Ammon's horn (tissue), 1 donor: ENCODE data around the gene CD180.
A peak's percentile ranks its signal among the peaks of the same experiment; 100 is the strongest.
"Not testable (repeated sequence)": the region's sequence is repeated elsewhere in the genome, so short reads cannot be mapped to it uniquely, and the experiment has no call there.

Experiments
- DNase-seq: peaks from one replicate; pipeline ENCODE4 v3.0.0-alpha.2; 2016; ENCODE audit warnings: low spot score

CD180 gene

DNA sequence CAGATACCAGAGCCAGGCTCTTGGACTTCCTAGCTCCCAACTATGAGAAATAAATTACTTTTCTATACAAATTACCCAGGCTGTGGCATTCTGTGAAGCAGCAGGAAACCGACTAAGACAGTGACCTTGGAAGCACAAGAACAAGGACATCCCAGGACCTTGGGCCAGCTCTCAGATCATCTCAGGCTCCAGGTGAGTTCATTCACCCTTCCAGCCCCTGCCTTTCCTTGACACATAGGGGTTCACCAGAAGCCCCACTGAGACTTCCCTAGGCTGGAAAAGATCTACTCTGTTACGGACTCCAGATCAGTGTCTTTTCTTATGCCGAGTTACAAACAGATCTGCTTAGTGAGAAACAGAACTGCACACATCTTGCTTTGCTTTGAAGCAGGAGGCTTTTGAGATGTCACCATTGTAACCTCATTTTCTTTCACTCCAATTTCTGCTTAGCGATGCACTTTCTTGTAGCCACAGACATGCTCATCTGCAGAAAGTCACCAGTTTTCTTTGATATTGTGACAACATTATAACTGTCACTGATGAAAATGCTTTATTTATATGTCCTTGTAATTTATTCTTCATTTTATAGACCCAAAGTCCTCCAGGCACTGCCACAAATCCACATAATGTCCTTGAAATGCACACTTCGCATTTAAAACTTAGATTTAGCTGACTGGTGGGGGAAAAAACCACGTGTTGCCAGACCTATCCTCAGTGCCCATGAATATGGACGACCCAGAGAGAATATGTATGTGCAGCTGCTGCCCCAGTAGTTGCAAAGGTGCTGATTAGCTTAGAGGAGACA lies 8.1 kb downstream of the CD180 start:
- no peak for DNase-seq

DNA sequence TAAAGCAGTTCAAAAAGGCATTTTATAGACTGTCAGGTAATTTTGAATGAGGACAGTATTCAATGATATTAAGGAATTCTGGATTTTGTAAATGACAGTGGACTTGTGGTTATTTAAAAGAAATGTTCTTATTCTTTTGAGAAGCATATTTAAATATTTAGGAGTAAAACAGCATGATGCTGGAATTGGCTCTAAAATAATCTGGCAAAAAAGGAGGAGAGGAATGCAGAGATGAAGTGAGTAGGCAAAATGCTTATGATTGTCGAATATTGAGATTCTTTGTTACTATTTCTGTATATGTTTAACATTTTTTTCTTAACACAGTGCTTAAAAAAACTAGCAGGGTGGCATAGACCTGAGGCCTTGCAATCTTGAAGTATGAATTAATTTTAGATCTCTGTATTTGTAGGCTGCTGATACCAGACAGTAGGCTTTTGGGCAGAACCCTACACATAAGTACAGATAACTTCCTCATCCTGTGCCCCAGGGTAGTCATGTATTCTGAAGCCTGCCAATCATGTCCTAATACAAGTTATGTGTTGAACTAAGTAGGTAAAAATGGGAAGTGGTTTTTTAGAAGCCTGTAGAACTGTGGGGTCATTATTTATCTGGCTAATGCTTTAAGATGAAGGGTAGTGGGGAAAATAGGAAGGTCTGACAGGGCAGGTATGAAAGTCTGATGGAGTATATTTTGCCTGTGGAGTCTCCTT lies 9.4 kb downstream of the CD180 start:
- no peak for DNase-seq

DNA sequence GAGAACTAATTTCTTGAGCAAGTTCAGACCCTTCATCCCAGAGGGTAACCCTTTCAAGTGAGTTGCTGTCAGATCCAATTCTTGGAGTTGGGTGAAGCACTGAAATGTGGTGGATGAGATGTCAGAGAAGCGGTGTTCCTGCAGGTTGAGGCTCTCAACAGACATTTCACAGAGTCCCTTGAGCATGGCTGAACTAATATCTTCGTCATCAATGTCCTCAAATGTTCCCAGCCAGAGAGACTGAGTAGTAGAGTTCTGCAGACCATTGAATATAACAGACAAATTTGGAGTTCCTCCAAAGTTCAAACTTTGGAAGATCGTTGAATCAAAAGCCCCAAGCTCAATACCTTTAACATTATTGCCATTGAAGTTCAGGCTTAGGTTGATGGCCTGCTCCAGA lies 12.7 kb downstream of the CD180 start:
- no peak for DNase-seq

DNA sequence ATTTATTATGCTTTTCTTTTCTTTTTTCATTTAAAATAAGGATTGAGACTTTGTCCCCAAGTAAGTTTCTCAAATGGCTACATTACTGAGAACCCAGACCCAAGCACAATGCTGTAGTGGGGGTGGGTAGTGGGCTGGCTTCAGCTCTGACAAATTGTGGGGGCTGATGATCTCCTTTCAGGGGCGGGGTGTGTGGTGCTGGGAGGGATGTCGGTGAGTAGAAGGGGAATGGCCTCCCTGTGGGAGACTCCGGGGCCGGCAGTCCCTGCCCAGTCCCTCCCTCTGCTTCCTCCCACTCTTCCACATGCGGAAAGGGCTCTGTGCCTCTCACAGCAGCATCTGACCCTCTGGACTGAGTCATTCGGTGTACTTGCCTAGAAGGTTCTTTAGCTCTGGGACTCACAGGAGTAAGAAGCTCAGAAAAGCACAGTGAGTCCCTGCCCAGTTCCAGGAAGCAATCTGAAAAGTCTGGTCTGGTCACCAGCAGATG lies 14.3 kb downstream of the CD180 start:
- DNase-seq = peak; percentile 52

DNA sequence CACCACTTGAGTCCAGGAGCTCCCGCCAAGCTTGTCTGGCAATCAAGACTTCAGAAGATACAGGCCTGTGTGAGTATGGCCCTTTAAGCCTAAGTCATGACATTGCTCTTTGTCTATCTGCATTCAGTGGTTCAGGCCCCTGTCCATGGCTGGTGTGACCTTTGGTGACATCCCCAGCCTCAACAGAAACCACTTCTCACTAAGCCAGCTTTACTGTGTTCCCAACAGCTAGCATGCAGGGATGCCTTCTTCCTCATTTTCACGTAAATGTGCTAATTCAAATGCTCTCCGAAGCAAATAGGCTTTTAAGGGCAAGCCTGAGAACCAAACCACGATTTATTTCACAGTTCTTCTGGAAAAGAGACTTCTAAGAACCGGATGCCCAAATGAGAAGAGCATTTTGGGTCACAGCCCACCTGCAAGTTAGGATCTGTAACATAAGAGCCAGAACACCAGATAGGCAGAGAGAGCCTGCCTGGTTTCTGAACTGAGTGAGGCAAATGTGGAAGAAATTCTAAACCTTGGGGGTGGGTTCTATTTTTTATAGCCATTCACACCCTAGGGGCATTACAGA lies 14.9 kb downstream of the CD180 start:
- peak; percentile 60 for DNase-seq

DNA sequence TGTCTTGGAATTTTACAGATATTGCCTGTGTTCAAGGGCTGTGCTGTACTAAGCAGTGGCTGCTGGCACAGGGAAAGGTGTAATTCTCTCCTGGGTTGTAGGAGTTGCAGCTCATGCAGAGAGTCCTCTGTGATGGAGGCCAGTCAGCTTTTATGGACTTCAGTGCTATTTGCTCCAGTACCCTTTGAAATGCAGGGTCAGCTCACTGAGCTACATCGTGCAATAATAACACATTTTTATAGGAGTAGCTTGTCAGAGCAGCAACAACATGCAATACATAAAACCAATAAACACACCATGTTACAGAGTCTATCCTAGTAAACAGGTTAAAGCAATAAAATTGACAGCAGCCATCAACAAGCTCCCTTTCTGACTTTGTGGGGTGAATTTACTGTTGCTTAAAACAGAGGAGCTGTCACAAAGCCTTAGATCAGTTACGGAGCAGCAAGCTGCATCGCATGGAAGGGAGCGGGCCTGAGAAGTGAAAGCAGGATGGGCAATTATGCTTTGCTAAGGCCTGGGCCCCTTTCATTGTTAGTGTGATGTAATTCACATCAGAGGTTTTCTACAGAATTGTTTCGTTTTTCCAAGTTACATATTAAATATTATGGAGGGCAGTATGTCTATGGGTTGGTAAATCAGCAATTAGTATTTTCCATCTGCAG lies 16.8 kb downstream of the CD180 start:
- no peak for DNase-seq

DNA sequence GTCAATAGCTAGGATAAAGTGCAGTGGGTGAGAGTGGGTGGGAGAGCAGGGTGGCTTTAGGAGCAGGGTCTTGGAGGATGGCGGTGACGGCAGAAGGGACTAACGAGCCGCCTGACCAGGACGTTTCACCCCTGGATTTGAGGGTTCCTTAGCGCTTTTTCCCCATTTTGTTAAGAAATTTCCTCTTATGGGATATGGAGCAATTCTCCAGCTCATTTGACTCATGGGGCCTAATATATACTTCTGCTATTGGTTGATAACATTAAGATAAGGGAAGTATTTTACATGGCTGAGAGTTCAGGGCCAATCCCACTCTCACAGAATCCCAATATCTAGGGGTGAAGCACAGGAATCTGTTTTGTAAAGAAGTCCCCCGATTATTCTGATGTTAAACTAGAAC lies 17.6 kb downstream of the CD180 start:
- DNase-seq = no peak

DNA sequence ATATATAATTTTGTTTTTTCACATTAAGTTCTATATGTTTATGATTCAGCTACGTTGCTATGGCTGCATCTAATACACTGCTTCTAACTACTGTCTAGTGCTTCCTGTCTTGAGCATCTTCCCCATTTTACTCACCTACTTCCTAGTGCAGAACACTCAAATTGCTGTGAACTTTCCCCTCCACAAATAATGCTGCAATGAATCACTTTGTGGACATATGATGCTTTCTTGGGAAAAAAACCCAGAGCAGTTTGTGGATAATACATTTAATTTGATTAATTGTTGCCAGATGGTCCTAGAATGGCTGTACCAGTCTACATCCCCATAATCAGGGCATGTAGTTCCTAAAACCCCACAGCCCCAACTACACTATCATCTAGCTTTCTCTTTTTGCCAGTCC lies 18.5 kb downstream of the CD180 start:
- no peak for DNase-seq

DNA sequence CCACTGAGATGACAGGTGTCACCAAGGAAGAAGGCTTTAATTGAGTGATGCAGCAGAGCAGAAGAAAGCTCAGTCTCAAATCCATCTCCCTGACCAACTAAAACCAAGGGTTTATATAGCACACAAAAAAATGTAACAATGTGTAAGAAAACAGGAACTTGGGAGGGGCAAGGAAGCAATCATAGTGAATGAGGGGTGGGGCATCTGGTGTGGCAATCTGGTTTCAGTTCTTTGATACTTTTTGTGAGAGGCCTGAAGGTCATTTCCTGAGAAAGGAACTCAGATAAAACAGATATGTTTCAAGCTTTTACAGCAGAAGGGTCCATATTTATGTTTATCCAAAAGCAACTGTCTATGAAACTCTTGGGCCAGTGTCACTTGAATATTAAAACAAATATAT lies 19.7 kb downstream of the CD180 start:
- no peak for DNase-seq

DNA sequence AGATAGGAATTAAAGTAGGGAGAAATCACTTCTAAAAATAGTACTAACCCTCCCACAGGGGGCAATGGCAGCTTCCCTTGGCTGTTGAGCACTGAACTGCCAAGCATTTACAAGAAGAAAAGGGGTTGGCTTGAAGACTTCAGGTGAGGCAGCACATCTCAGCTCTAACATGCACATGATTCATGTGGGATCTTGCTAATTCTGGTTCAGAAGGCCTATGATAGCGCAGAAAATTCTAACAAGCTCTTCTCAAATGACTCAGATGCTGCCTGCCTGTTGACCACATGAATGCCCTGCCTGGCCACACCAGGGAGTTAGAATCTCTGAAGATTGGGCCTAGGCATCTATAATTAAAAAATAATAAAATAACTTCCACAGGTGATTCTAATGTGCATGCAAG lies 22.6 kb downstream of the CD180 start:
- no peak for DNase-seq

DNA sequence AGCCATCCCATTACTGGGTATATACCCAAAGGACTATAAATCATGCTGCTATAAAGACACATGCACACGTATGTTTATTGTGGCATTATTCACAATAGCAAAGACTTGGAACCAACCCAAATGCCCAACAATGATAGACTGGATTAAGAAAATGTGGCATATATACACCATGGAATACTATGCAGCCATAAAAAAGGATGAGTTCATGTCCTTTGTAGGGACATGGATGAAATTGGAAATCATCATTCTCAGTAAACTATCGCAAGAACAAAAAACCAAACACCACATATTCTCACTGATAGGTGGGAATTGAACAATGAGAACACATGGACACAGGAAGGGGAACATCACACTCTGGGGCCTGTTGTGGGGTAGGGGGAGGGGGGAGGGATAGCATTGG lies 23.2 kb downstream of the CD180 start:
- DNase-seq = not testable (repeated sequence)

DNA sequence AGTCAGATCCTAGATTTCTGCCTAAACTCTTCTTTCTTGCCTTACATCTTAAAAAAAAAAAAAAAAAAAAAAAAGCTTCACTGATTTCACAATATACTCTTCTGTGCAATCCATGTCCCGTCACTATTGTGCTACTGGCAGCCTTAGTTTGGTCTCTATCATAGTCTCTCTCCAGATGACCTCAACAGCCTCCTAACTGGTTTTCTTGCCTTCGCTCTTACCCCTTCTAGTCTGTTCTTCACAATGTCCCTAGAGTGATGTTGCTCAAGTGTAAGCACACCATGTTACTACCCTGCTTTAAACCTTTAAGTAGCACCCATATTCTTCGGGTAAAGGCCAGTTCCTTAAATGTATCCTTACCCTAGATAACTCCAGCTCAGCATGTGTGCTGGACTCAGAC lies 25.8 kb downstream of the CD180 start:
- DNase-seq = no peak

DNA sequence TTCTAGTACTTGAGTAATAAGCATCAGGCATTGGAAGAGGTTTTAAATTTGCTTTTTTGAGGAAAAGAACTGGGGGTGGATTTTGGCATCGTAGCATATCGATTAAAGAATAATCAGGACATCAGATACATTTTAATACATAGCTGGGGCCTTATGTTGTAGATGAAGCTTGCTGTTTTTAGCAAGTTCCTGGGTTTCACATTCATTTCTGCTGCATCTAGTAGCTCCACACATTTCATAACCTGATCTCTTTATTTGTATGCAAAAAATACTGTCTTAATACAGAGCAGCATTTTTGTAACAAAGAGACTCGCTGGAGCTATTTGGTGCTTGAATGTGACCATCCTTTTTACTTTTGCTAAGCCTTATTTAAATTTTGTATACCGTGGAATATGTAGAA lies 28.5 kb downstream of the CD180 start:
- DNase-seq = no peak

DNA sequence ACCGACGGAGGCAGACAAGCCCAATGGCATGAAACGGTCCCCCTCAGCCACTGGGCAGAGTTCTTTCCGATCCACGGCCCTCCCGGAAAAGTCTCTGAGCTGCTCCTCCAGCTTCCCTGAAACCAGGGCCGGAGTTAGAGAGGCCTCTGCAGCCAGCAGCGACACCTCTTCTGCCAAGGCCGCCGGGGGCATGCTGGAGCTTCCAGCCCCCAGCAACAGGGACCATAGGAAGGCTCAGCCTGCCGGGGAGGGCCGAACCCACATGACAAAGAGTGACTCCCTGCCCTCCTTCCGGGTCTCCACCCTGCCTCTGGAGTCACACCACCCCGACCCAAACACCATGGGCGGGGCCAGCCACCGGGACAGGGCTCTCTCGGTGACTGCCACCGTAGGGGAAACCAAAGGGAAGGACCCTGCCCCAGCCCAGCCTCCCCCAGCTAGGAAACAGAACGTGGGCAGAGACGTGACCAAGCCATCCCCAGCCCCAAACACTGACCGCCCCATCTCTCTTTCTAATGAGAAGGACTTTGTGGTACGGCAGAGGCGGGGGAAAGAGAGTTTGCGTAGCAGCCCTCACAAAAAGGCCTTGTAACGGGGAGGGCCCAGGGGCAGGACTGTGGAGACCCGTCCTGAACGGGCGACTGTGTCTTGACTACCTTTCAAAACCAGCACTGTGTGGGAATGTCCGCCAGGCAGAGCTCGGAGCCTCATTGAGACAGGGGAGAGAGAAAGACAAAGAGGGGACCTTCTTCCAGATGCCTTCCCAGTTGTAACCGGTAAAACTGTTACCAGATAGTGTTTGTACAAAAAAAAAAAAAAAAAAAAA lies 29.9 kb downstream of the CD180 start:
- DNase-seq = no peak

DNA sequence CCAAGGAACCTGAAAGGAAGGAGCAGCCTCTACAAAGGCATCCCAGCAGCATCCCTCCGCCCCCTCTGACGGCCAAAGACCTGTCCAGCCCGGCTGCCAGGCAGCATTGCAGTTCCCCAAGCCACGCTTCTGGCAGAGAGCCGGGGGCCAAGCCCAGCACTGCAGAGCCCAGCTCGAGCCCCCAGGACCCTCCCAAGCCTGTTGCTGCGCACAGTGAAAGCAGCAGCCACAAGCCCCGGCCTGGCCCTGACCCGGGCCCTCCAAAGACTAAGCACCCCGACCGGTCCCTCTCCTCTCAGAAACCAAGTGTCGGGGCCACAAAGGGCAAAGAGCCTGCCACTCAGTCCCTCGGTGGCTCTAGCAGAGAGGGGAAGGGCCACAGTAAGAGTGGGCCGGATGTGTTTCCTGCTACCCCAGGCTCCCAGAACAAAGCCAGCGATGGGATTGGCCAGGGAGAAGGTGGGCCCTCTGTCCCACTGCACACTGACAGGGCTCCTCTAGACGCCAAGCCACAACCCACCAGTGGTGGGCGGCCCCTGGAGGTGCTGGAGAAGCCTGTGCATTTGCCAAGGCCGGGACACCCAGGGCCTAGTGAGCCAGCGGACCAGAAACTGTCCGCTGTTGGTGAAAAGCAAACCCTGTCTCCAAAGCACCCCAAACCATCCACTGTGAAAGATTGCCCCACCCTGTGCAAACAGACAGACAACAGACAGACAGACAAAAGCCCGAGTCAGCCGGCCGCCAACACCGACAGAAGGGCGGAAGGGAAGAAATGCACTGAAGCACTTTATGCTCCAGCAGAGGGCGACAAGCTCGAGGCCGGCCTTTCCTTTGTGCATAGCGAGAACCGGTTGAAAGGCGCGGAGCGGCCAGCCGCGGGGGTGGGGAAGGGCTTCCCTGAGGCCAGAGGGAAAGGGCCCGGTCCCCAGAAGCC lies 30.8 kb downstream of the CD180 start:
- peak; percentile 91 for DNase-seq

DNA sequence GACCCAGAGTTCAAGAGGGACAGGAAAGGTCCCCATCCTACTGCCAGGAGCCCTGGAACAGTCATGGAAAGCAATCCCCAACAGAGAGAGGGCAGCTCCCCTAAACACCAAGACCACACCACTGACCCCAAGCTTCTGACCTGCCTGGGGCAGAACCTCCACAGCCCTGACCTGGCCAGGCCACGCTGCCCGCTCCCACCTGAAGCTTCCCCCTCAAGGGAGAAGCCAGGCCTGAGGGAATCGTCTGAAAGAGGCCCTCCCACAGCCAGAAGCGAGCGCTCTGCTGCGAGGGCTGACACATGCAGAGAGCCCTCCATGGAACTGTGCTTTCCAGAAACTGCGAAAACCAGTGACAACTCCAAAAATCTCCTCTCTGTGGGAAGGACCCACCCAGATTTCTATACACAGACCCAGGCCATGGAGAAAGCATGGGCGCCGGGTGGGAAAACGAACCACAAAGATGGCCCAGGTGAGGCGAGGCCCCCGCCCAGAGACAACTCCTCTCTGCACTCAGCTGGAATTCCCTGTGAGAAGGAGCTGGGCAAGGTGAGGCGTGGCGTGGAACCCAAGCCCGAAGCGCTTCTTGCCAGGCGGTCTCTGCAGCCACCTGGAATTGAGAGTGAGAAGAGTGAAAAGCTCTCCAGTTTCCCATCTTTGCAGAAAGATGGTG lies 31.6 kb downstream of the CD180 start:
- no peak for DNase-seq

DNA sequence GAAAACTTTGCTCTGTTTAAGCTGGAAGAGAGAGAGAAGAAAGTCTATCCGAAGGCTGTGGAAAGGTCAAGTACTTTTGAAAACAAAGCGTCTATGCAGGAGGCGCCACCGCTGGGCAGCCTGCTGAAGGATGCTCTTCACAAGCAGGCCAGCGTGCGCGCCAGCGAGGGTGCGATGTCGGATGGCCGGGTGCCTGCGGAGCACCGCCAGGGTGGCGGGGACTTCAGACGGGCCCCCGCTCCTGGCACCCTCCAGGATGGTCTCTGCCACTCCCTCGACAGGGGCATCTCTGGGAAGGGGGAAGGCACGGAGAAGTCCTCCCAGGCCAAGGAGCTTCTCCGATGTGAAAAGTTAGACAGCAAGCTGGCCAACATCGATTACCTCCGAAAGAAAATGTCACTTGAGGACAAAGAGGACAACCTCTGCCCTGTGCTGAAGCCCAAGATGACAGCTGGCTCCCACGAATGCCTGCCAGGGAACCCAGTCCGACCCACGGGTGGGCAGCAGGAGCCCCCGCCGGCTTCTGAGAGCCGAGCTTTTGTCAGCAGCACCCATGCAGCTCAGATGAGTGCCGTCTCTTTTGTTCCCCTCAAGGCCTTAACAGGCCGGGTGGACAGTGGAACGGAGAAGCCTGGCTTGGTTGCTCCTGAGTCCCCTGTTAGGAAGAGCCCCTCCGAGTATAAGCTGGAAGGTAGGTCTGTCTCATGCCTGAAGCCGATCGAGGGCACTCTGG lies 32.6 kb downstream of the CD180 start:
- DNase-seq = no peak

DNA sequence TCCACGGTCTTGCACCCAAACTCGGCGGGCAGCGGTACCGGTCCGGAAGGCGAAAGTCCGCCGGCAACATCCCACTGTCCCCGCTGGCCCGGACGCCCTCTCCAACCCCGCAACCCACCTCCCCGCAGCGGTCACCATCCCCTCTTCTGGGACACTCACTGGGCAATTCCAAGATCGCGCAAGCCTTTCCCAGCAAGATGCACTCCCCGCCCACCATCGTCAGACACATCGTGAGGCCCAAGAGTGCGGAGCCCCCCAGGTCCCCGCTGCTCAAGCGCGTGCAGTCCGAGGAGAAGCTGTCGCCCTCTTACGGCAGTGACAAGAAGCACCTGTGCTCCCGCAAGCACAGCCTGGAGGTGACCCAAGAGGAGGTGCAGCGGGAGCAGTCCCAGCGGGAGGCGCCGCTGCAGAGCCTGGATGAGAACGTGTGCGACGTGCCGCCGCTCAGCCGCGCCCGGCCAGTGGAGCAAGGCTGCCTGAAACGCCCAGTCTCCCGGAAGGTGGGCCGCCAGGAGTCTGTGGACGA lies 33.3 kb downstream of the CD180 start:
- no peak for DNase-seq

DNA sequence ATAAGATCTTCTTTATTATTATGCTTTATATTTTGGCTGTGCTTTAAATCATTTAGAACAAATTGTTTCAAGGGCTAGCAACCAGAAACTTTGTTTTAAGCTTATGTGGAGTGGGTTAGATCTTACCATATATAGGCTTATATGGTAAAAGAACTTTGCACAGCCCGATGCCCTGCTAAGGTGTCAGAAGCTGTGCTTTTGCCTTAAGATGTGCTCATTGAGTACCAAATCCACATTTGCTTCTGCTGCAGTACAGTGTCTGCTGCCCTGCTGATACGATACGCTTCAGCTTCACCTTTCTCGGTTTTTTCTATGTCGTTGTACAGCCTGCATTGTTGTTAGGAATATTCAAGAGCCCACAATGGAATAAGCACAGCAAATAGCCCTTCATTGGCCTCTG lies 34.8 kb downstream of the CD180 start:
- no peak for DNase-seq
